ENCODE measurements around the gene SLC7A14.

DNA sequence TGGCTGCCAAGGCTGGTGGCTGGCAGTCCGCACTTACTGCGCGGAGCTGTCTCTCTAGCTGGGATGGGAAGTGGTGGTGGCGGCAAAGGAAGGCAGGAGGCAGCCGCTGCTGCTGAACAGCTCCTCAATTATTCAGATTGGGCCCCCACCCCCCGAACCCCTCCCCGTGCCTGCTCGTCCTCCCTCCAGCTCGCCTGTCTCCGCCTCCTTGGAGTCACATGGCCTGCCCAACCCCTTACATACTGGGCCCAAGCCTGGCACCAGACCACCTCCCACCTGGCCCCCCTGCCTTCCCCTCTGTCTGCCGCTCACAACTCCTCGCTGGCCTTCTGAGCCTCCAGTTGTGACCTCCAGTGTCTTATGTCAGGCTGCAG lies at the start of gene SLC7A14:
- TF ChIP-seq, protein P1, sequence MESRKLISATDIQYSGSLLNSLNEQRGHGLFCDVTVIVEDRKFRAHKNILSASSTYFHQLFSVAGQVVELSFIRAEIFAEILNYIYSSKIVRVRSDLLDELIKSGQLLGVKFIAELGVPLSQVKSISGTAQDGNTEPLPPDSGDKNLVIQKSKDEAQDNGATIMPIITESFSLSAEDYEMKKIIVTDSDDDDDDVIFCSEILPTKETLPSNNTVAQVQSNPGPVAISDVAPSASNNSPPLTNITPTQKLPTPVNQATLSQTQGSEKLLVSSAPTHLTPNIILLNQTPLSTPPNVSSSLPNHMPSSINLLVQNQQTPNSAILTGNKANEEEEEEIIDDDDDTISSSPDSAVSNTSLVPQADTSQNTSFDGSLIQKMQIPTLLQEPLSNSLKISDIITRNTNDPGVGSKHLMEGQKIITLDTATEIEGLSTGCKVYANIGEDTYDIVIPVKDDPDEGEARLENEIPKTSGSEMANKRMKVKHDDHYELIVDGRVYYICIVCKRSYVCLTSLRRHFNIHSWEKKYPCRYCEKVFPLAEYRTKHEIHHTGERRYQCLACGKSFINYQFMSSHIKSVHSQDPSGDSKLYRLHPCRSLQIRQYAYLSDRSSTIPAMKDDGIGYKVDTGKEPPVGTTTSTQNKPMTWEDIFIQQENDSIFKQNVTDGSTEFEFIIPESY (IDR thresholded peaks at IDR 0.05), result no peak
- TF ChIP-seq, protein P2, sequence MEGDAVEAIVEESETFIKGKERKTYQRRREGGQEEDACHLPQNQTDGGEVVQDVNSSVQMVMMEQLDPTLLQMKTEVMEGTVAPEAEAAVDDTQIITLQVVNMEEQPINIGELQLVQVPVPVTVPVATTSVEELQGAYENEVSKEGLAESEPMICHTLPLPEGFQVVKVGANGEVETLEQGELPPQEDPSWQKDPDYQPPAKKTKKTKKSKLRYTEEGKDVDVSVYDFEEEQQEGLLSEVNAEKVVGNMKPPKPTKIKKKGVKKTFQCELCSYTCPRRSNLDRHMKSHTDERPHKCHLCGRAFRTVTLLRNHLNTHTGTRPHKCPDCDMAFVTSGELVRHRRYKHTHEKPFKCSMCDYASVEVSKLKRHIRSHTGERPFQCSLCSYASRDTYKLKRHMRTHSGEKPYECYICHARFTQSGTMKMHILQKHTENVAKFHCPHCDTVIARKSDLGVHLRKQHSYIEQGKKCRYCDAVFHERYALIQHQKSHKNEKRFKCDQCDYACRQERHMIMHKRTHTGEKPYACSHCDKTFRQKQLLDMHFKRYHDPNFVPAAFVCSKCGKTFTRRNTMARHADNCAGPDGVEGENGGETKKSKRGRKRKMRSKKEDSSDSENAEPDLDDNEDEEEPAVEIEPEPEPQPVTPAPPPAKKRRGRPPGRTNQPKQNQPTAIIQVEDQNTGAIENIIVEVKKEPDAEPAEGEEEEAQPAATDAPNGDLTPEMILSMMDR (IDR thresholded peaks at IDR 0.05 in 2 of 3, conservative IDR thresholded peaks at IDR 0.05 in 1 of 3; ENCODE audit: control insufficient read depth in 2 of 3, extremely low read depth in 1 of 3, insufficient read depth in 1 of 3, low read depth in 3 of 3, low read length in 3 of 3), result no peak
- TF ChIP-seq, protein P3, sequence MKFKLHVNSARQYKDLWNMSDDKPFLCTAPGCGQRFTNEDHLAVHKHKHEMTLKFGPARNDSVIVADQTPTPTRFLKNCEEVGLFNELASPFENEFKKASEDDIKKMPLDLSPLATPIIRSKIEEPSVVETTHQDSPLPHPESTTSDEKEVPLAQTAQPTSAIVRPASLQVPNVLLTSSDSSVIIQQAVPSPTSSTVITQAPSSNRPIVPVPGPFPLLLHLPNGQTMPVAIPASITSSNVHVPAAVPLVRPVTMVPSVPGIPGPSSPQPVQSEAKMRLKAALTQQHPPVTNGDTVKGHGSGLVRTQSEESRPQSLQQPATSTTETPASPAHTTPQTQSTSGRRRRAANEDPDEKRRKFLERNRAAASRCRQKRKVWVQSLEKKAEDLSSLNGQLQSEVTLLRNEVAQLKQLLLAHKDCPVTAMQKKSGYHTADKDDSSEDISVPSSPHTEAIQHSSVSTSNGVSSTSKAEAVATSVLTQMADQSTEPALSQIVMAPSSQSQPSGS (IDR thresholded peaks at IDR 0.05; ENCODE audit: low read length), result no peak
- TF ChIP-seq, protein P4, sequence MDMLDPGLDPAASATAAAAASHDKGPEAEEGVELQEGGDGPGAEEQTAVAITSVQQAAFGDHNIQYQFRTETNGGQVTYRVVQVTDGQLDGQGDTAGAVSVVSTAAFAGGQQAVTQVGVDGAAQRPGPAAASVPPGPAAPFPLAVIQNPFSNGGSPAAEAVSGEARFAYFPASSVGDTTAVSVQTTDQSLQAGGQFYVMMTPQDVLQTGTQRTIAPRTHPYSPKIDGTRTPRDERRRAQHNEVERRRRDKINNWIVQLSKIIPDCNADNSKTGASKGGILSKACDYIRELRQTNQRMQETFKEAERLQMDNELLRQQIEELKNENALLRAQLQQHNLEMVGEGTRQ (IDR thresholded peaks at IDR 0.05; ENCODE audit: borderline replicate concordance, low read depth, low read length), result no peak
- TF ChIP-seq RAD51 (IDR thresholded peaks at IDR 0.05) (no peak), EZH2 (IDR thresholded peaks at IDR 0.05; ENCODE audit: borderline replicate concordance, control insufficient read depth, low read depth, low read length) (no peak)
